Keratinocyte (primary cell): Measurements from ENCODE around the gene PFKFB3. TPM values are rescaled to one million over a fixed set of nuclear protein-coding genes. Genes with fewer than 3 reads are reported as not detected.
A peak's percentile ranks its signal among the peaks of the same experiment; 100 is the strongest.

Experiments
- DNase-seq: peaks from one replicate; pipeline ENCODE4 v3.0.0-alpha.2; 2011; ENCODE audit warnings: low read depth, missing footprints, low spot score
- FAIRE-seq: peaks from 2 replicates; lab custom pipeline; 2011; peaks lifted over from hg19 to GRCh38; lab: Jason Lieb, UNC
- H2AFZ ChIP-seq: 2 replicates; pipeline ENCODE4 v1.6.0; 2012; ENCODE audit warnings: low read length, control low read depth, inconsistent platforms; ENCODE audit not compliant: control insufficient read depth
- H3K27ac ChIP-seq: 2 replicates; pipeline ENCODE4 v1.5.1; 2011; ENCODE audit warnings: low read length; ENCODE audit not compliant: control insufficient read depth, insufficient read depth
- H3K27me3 ChIP-seq: 3 replicates; pipeline ENCODE4 v1.6.0; 2011; ENCODE audit warnings: low read length; ENCODE audit not compliant: control insufficient read depth, insufficient read depth; ENCODE audit errors: extremely low read depth
- H3K36me3 ChIP-seq, 2 experiments: 2 replicates in 1 of 2; 3 replicates in 1 of 2; pipeline ENCODE4 v1.5.1; 2011; ENCODE audit warnings: low read length in 2 of 2, mild to moderate bottlenecking in 1 of 2; ENCODE audit not compliant: control insufficient read depth in 2 of 2, insufficient read depth in 2 of 2; ENCODE audit errors: extremely low read depth in 1 of 2
- H3K4me1 ChIP-seq: 3 replicates; pipeline ENCODE4 v1.5.1; 2011; ENCODE audit warnings: low read length; ENCODE audit not compliant: control insufficient read depth, insufficient read depth; ENCODE audit errors: extremely low read depth
- H3K4me2 ChIP-seq: 3 replicates; pipeline ENCODE4 v1.6.0; 2011; ENCODE audit warnings: low read depth, low read length; ENCODE audit not compliant: control insufficient read depth, insufficient read depth; ENCODE audit errors: extremely low read depth
- H3K4me3 ChIP-seq, 3 experiments: fragments of 200-600 bp in 1 of 3; sonication (generic) in 1 of 3; 2 replicates in 2 of 3; 3 replicates in 1 of 3; pipeline ENCODE4 v1.5.1; 2011 to 2016; ENCODE audit warnings: low read length in 3 of 3, mild to moderate bottlenecking in 3 of 3, control low read depth in 2 of 3, inconsistent platforms in 1 of 3, low read depth in 1 of 3, mixed read lengths in 1 of 3, mixed run types in 1 of 3, moderate library complexity in 1 of 3; ENCODE audit not compliant: control insufficient read depth in 2 of 3, insufficient read depth in 2 of 3; ENCODE audit errors: extremely low read depth in 1 of 3
- H3K79me2 ChIP-seq: 2 replicates; pipeline ENCODE4 v1.6.0; 2012; ENCODE audit warnings: low read length; ENCODE audit not compliant: control insufficient read depth, insufficient read depth
- H3K9ac ChIP-seq: 3 replicates; pipeline ENCODE4 v1.6.0; 2011; ENCODE audit warnings: low read length; ENCODE audit not compliant: control insufficient read depth, insufficient read depth; ENCODE audit errors: extremely low read depth
- H3K9me1 ChIP-seq: 3 replicates; pipeline ENCODE4 v1.6.0; 2011; ENCODE audit warnings: low read length; ENCODE audit not compliant: control insufficient read depth, insufficient read depth; ENCODE audit errors: extremely low read depth
- H3K9me3 ChIP-seq: 2 replicates; pipeline ENCODE4 v1.5.1; 2012; ENCODE audit warnings: low read depth, low read length; ENCODE audit not compliant: control insufficient read depth
- H4K20me1 ChIP-seq: 3 replicates; pipeline ENCODE4 v1.6.0; 2011; ENCODE audit warnings: low read length; ENCODE audit not compliant: control insufficient read depth, insufficient read depth; ENCODE audit errors: extremely low read depth
- CTCF ChIP-seq, 3 experiments: IDR thresholded peaks in 1 of 3; conservative IDR thresholded peaks in 1 of 3; optimal IDR thresholded peaks in 1 of 3; 2 replicates in 2 of 3; 3 replicates in 1 of 3; pipeline versions ENCODE3 to v1.5.1; 2011; ENCODE audit warnings: low read length in 3 of 3, mild to moderate bottlenecking in 3 of 3, moderate library complexity in 2 of 3, control low read depth in 1 of 3, inconsistent platforms in 1 of 3; ENCODE audit not compliant: insufficient read depth in 2 of 3; ENCODE audit errors: extremely low read depth in 1 of 3
- EZH2 ChIP-seq: IDR thresholded peaks from one replicate; pipeline ENCODE4 v1.6.1; 2012; ENCODE audit warnings: inconsistent platforms, mild to moderate bottlenecking, low read length, moderate library complexity
- dilution Hi-C: fragments of 300-500 bp; cut with MboI; formaldehyde crosslinking; loops from one replicate; pipeline ENCODE4 v1.7.0; 2020; ENCODE audit warnings: low sequenced_read_pairs; ENCODE audit not compliant: extremely low pct_ligation_motif_present
- polyA plus RNA-seq, 5 experiments: library from polyadenylated mRNA; depleted of rRNA in 3 of 5; stranded (reverse) in 3 of 5; stranded (forward) in 1 of 5; unstranded in 1 of 5; fragments of >200 nt; gene quantifications; 1 replicate in 1 of 5; 2 replicates in 3 of 5; 3 replicates in 1 of 5; pipeline versions ENCODE4 v1.2.1 to v1.2.3, GENCODE V29; 2011 to 2012; ENCODE audit warnings: missing spikeins in 2 of 5, low read depth in 1 of 5, low replicate concordance in 1 of 5
- small RNA-seq, 3 experiments: library from RNA; depleted of rRNA; stranded (forward); fragments of <200 nt; gene quantifications; one replicate each; pipeline ENCODE3, GENCODE V24; 2012; ENCODE audit warnings: low read depth in 3 of 3, low replicate concordance in 1 of 3; ENCODE audit not compliant: insufficient read length in 3 of 3

PFKFB3 gene
- polyA plus RNA-seq, 1 donor (not counting 4 experiments of a cell fraction or from before 2014, with no cell fraction given) = 18.6 TPM

- Histone ChIP-seq H3K27me3 (no peaks in the 10 kb centered on the region), H3K9me3 (no peaks in the 10 kb centered on the region), H3K27ac (no peak overlapping the region), H3K4me3 (no peak overlapping the region), H3K9me1 (no peaks in the 10 kb centered on the region), H2AFZ (no peak overlapping the region), H3K36me3 (no peaks in the 10 kb centered on the region), H3K4me2 (no peak overlapping the region), H3K4me1 (peaks cover 38% of the 10 kb centered on the region), H3K79me2 (no peaks in the 10 kb centered on the region), H3K9ac (no peak overlapping the region), H4K20me1 (no peaks in the 10 kb centered on the region)
- no peak for DNase-seq
- dilution Hi-C loops = no loop called here
- FAIRE-seq = no peak
- TF ChIP-seq CTCF (optimal IDR thresholded peaks at IDR 0.05 in 1 of 3, IDR thresholded peaks at IDR 0.05 in 1 of 3, conservative IDR thresholded peaks at IDR 0.05 in 1 of 3; ENCODE audit: extremely low read depth in 1 of 3, insufficient read depth in 2 of 3, low read length in 3 of 3) = no peak
- no peak for TF ChIP-seq EZH2
These were observed 98.2 kb downstream of the PFKFB3 start for GRCh38 chr10:6300784-6301460.

GRCh38 chr10:6301488-6302075 is 98.8 kb downstream of the PFKFB3 start:
- Histone ChIP-seq H3K4me2 (no peak overlapping the region), H3K79me2 (no peaks in the 10 kb centered on the region), H3K9ac (no peak overlapping the region), H4K20me1 (no peaks in the 10 kb centered on the region), H3K36me3 (no peaks in the 10 kb centered on the region), H3K9me3 (no peaks in the 10 kb centered on the region), H2AFZ (no peak overlapping the region), H3K27me3 (no peaks in the 10 kb centered on the region), H3K4me1 (peaks cover 36% of the 10 kb centered on the region), H3K27ac (no peak overlapping the region), H3K9me1 (no peaks in the 10 kb centered on the region), H3K4me3 (no peak overlapping the region)
- TF ChIP-seq CTCF (optimal IDR thresholded peaks at IDR 0.05 in 1 of 3, IDR thresholded peaks at IDR 0.05 in 1 of 3, conservative IDR thresholded peaks at IDR 0.05 in 1 of 3; ENCODE audit: extremely low read depth in 1 of 3, insufficient read depth in 2 of 3, low read length in 3 of 3) (no peak), EZH2 (no peak)
- dilution Hi-C loops = no loop called here
- DNase-seq (no peak), FAIRE-seq (peak; percentile 43)

Small RNA genes lying within 50 kb of the gene (small RNA-seq; reads per million reads assigned to genes)
- 0 reads per million in 3 experiments for gene RF00019

Other genes starting within 250 kb of the PFKFB3 start
- gene IL15RA, start 225.4 kb upstream of the PFKFB3 start, polyA plus RNA-seq = 3.1 to 4.9 TPM (median 3.8 TPM) in 3 replicates
- gene IL2RA, start 140.6 kb upstream of the PFKFB3 start, polyA plus RNA-seq = not detected in 3 replicates
- gene RBM17, start 113.9 kb upstream of the PFKFB3 start, polyA plus RNA-seq = 30.0 to 54.8 TPM (median 35.0 TPM) in 3 replicates